ENCODE results near the gene SNX25.

DNA sequence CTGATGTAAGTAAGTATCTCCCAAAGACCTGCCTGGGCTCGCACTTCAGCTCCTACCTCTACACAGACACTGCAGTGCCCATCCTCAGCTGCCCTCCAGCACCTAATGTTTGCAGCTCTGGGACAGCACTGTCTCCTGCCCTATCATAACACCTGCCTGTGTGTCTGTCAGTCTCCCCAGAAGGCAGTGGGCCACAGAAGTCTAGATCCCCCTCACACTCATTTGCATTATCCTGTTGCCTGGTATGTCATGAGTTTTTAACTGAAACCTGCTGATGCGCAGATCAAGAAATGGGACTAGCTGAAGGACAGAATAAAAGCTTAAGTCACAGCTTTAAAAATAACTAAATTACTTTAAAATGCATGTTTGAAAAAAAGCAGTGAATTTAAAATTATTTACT, 143.3 kb downstream of the SNX25 start:
- no peak for TF ChIP-seq FOXP2 (optimal IDR thresholded peaks at IDR 0.05; ENCODE audit: borderline replicate concordance, extremely low read depth, extremely low read length, insufficient read depth)
- no peak for TF ChIP-seq TAF1 (IDR thresholded peaks at IDR 0.05; ENCODE audit: borderline replicate concordance, insufficient read depth, low read length)
